ENCODE results near the gene HLA-B. TPM values are rescaled to one million over a fixed set of nuclear protein-coding genes. Genes with fewer than 3 reads are reported as not detected.

HLA-B gene
- total and polyA plus RNA-seq, 2 donors, result 234 to 1,074 TPM

GRCh38 chr6:31332637-31333602, 24.1 kb downstream of the HLA-B start:
- no peaks in the 10 kb centered on the region for H3K4me1 ChIP-seq (ENCODE audit: insufficient read depth)
- H3K36me3 ChIP-seq (ENCODE audit: insufficient read depth), result no peaks in the 10 kb centered on the region
- no peak for DNase-seq (ENCODE audit: extremely low spot score)
- 56% methylated on average over 4 of the region's 4 CpGs for WGBS
- no peak overlapping the region for H3K4me3 ChIP-seq (ENCODE audit: low read depth, low read length)
- H3K27ac ChIP-seq (ENCODE audit: low read depth), result no peak overlapping the region

GRCh38 chr6:31328355-31328960, 28.5 kb downstream of the HLA-B start:
- WGBS, result 71% methylated on average over 7 of the region's 7 CpGs
- H3K4me1 ChIP-seq (ENCODE audit: insufficient read depth), result no peaks in the 10 kb centered on the region
- H3K27ac ChIP-seq (ENCODE audit: low read depth), result no peak overlapping the region
- DNase-seq (ENCODE audit: extremely low spot score), result no peak
- no peak overlapping the region for H3K4me3 ChIP-seq (ENCODE audit: low read depth, low read length)
- no peaks in the 10 kb centered on the region for H3K36me3 ChIP-seq (ENCODE audit: insufficient read depth)

- Histone ChIP-seq H3K27ac (ENCODE audit: low read depth) (no peak overlapping the region), H3K4me3 (ENCODE audit: low read depth, low read length) (no peak overlapping the region), H3K36me3 (ENCODE audit: insufficient read depth) (no peaks in the 10 kb centered on the region), H3K4me1 (ENCODE audit: insufficient read depth) (no peaks in the 10 kb centered on the region)
- DNase-seq (ENCODE audit: extremely low spot score), result no peak
Observed at GRCh38 chr6:31321820-31322219, 35.2 kb downstream of the HLA-B start.

GRCh38 chr6:31321005-31321707, 35.8 kb downstream of the HLA-B start:
- H3K4me1 ChIP-seq (ENCODE audit: insufficient read depth), result no peaks in the 10 kb centered on the region
- no peak overlapping the region for H3K4me3 ChIP-seq (ENCODE audit: low read depth, low read length)
- H3K27ac ChIP-seq (ENCODE audit: low read depth), result no peak overlapping the region
- H3K36me3 ChIP-seq (ENCODE audit: insufficient read depth), result no peaks in the 10 kb centered on the region
- WGBS, result 34% methylated on average over 1 of the region's 1 CpG
- no peak for DNase-seq (ENCODE audit: extremely low spot score)

- no peak overlapping the region for H3K4me3 ChIP-seq (ENCODE audit: low read depth, low read length)
- no peak for DNase-seq (ENCODE audit: extremely low spot score)
- H3K27ac ChIP-seq (ENCODE audit: low read depth), result no peak overlapping the region
- H3K36me3 ChIP-seq (ENCODE audit: insufficient read depth), result no peaks in the 10 kb centered on the region
- 57% methylated on average over 2 of the region's 2 CpGs for WGBS
- no peaks in the 10 kb centered on the region for H3K4me1 ChIP-seq (ENCODE audit: insufficient read depth)
Observed at GRCh38 chr6:31317036-31317435, 39.9 kb downstream of the HLA-B start.

GRCh38 chr6:31309641-31310040, 47.3 kb downstream of the HLA-B start:
- Histone ChIP-seq H3K4me1 (ENCODE audit: insufficient read depth) (no peaks in the 10 kb centered on the region), H3K27ac (ENCODE audit: low read depth) (no peak overlapping the region), H3K4me3 (ENCODE audit: low read depth, low read length) (no peak overlapping the region), H3K36me3 (ENCODE audit: insufficient read depth) (no peaks in the 10 kb centered on the region)
- WGBS, result 73% methylated on average over 2 of the region's 2 CpGs
- DNase-seq (ENCODE audit: extremely low spot score), result no peak

- WGBS, result 25% methylated on average over 11 of the region's 11 CpGs
- DNase-seq (ENCODE audit: extremely low spot score), result no peak
- H3K4me1 ChIP-seq (ENCODE audit: insufficient read depth), result no peaks in the 10 kb centered on the region
- no peaks in the 10 kb centered on the region for H3K36me3 ChIP-seq (ENCODE audit: insufficient read depth)
- H3K27ac ChIP-seq (ENCODE audit: low read depth), result no peak overlapping the region
- H3K4me3 ChIP-seq (ENCODE audit: low read depth, low read length), result peak overlapping the region; percentile 23
Observed at GRCh38 chr6:31308845-31309175, 48.2 kb downstream of the HLA-B start.

GRCh38 chr6:31308050-31308844, 48.7 kb downstream of the HLA-B start:
- Histone ChIP-seq H3K4me1 (ENCODE audit: insufficient read depth) (no peaks in the 10 kb centered on the region), H3K27ac (ENCODE audit: low read depth) (no peak overlapping the region), H3K4me3 (ENCODE audit: low read depth, low read length) (peak overlapping the region; percentile 23), H3K36me3 (ENCODE audit: insufficient read depth) (no peaks in the 10 kb centered on the region)
- WGBS, result 3% methylated on average over 57 of the region's 57 CpGs
- DNase-seq (ENCODE audit: extremely low spot score), result no peak

- H3K4me3 ChIP-seq (ENCODE audit: low read depth, low read length), result no peak overlapping the region
- WGBS, result 41% methylated on average over 14 of the region's 14 CpGs
Observed at GRCh38 chr6:31307669-31308049, 49.3 kb downstream of the HLA-B start.

GRCh38 chr6:31305703-31306219, 51.2 kb downstream of the HLA-B start:
- no peak for DNase-seq (ENCODE audit: extremely low spot score)
- Histone ChIP-seq H3K36me3 (ENCODE audit: insufficient read depth) (no peaks in the 10 kb centered on the region), H3K27ac (ENCODE audit: low read depth) (no peak overlapping the region), H3K4me3 (ENCODE audit: low read depth, low read length) (no peak overlapping the region), H3K4me1 (ENCODE audit: insufficient read depth) (no peaks in the 10 kb centered on the region)
- 84% methylated on average over 4 of the region's 4 CpGs for WGBS

More at GRCh38 chr6:31307669-31308049, 49.3 kb downstream of the HLA-B start:
- H3K4me1 ChIP-seq (ENCODE audit: insufficient read depth), result no peaks in the 10 kb centered on the region
- DNase-seq (ENCODE audit: extremely low spot score), result no peak
- H3K36me3 ChIP-seq (ENCODE audit: insufficient read depth), result no peaks in the 10 kb centered on the region
- H3K27ac ChIP-seq (ENCODE audit: low read depth), result no peak overlapping the region

- no peak overlapping the region for H3K27ac ChIP-seq (ENCODE audit: low read depth)
- no peak overlapping the region for H3K4me3 ChIP-seq (ENCODE audit: low read depth, low read length)
- H3K4me1 ChIP-seq (ENCODE audit: insufficient read depth), result no peaks in the 10 kb centered on the region
- no peak for DNase-seq (ENCODE audit: extremely low spot score)
- H3K36me3 ChIP-seq (ENCODE audit: insufficient read depth), result no peaks in the 10 kb centered on the region
- 69% methylated on average over 4 of the region's 4 CpGs for WGBS
Observed at GRCh38 chr6:31304683-31305082, 52.3 kb downstream of the HLA-B start.

Measured in urinary bladder (tissue), 4 donors.